ENCODE measurements around the gene ETV3.

ETV3 gene

DNA sequence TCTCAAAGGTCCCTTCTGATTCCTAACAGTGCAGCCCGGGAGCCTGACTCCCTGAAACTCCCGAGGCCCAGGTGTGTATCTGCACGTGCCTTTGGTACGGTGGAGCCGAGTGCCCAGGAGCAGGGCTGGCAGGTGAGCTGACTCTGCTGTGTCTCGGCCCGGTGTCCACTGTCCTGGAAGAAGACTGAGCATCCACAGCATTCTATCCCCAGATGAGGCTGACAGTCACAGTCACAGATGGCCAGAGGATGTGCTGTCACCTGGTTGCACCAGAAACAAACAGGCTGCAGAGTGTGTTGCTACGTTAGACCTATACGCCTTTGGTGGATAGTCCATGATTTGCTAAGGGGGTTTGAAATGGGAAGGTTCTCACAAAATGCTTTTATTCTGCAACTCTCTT lies 48.4 kb downstream of the ETV3 start:
- H3K4me2 ChIP-seq (ENCODE audit: low read length): no peak overlapping the region
- no peak overlapping the region for H3K4me3 ChIP-seq (ENCODE audit: low read length)
- H4K5ac ChIP-seq (ENCODE audit: low read length): no peak overlapping the region
- no peak overlapping the region for H2BK15ac ChIP-seq (replicated peaks; ENCODE audit: low read depth)
- H3K27ac ChIP-seq (ENCODE audit: low read depth, low read length): no peak overlapping the region
- H3K79me1 ChIP-seq (ENCODE audit: low read length): no peaks in the 10 kb centered on the region
- no peak overlapping the region for H2BK120ac ChIP-seq (ENCODE audit: low read depth, low read length)
- no peaks in the 10 kb centered on the region for H3K36me3 ChIP-seq (ENCODE audit: control insufficient read depth, insufficient read depth, low read length)
- no peak overlapping the region for H4K8ac ChIP-seq (ENCODE audit: low read depth, low read length)
- WGBS (ENCODE audit: extremely low coverage, insufficient coverage, low lambda C conversion rate): no CpG with 5 or more reads among the region's 9 CpGs
- no peak overlapping the region for H3K56ac ChIP-seq (ENCODE audit: low read length)
- H3K79me2 ChIP-seq (ENCODE audit: control insufficient read depth, insufficient read depth, low read length): no peaks in the 10 kb centered on the region
- no peak overlapping the region for H3K23ac ChIP-seq (ENCODE audit: low read length)
- DNase-seq: no peak
- no peak overlapping the region for H3K9ac ChIP-seq (ENCODE audit: low read length)
- H3K4ac ChIP-seq (ENCODE audit: low read depth, low read length): no peak overlapping the region
- no peaks in the 10 kb centered on the region for H3K4me1 ChIP-seq (ENCODE audit: control insufficient read depth, low read depth, low read length)
- no peak overlapping the region for H2BK5ac ChIP-seq (ENCODE audit: low read length)
- no peaks in the 10 kb centered on the region for H3K27me3 ChIP-seq (ENCODE audit: insufficient read depth, low read length, poor library complexity)
- H2AK5ac ChIP-seq (ENCODE audit: low read length): no peak overlapping the region
- H3K18ac ChIP-seq (ENCODE audit: low read length): no peak overlapping the region

DNA sequence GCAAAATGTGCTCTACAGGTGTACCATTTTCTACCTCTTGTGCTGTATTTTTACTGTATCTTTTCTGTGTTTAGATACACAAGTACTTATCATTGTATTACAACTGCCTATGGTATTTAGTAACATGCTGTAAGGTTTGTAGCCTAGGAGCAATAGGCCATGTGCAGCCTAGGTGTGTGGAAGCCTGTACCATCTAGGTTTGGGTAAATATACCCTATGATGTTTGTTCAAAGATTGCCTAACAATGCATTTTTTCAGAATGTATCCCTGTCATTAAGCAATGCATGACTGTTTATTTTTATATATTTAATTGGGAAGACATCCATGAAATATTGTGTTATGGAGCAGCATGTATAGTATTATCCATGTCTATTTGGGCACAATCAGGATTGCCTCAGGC lies 49.6 kb downstream of the ETV3 start:
- no peak overlapping the region for H2AK5ac ChIP-seq (ENCODE audit: low read length)
- H3K4ac ChIP-seq (ENCODE audit: low read depth, low read length): no peak overlapping the region
- H3K4me2 ChIP-seq (ENCODE audit: low read length): no peak overlapping the region
- no peak overlapping the region for H2BK5ac ChIP-seq (ENCODE audit: low read length)
- no peak overlapping the region for H3K27ac ChIP-seq (ENCODE audit: low read depth, low read length)
- H3K23ac ChIP-seq (ENCODE audit: low read length): no peak overlapping the region
- no peaks in the 10 kb centered on the region for H3K36me3 ChIP-seq (ENCODE audit: control insufficient read depth, insufficient read depth, low read length)
- H3K9ac ChIP-seq (ENCODE audit: low read length): no peak overlapping the region
- no peak overlapping the region for H3K56ac ChIP-seq (ENCODE audit: low read length)
- no peak overlapping the region for H4K8ac ChIP-seq (ENCODE audit: low read depth, low read length)
- H3K4me3 ChIP-seq (ENCODE audit: low read length): no peak overlapping the region
- H3K4me1 ChIP-seq (ENCODE audit: control insufficient read depth, low read depth, low read length): no peaks in the 10 kb centered on the region
- DNase-seq: no peak
- no peaks in the 10 kb centered on the region for H3K27me3 ChIP-seq (ENCODE audit: insufficient read depth, low read length, poor library complexity)
- no peak overlapping the region for H2BK15ac ChIP-seq (replicated peaks; ENCODE audit: low read depth)
- no peak overlapping the region for H4K5ac ChIP-seq (ENCODE audit: low read length)
- no peaks in the 10 kb centered on the region for H3K79me1 ChIP-seq (ENCODE audit: low read length)
- no peak overlapping the region for H3K18ac ChIP-seq (ENCODE audit: low read length)
- no peaks in the 10 kb centered on the region for H3K79me2 ChIP-seq (ENCODE audit: control insufficient read depth, insufficient read depth, low read length)
- no peak overlapping the region for H2BK120ac ChIP-seq (ENCODE audit: low read depth, low read length)

DNA sequence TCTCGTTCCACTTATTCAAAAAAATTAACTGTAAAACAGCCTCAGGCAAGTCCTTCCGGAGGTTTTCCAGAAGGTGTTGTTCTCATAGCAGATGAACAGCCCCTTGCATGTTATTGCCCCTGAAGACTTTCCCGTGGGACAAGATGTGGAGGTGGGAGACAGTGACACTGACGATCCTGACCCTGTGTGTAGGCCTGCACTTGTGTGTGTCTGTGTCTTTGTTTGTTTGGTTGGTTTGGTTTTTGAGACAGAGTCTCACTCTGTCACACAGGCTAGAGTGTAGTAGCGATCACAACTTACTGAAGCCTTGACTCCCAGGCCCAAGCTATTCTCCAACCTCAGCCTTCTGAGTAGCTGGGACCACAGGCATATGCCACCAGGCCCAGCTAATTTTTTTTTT lies 51.2 kb downstream of the ETV3 start:
- Histone ChIP-seq H3K4me1 (ENCODE audit: control insufficient read depth, low read depth, low read length) (no peaks in the 10 kb centered on the region), H3K18ac (ENCODE audit: low read length) (no peak overlapping the region), H3K9ac (ENCODE audit: low read length) (no peak overlapping the region), H4K8ac (ENCODE audit: low read depth, low read length) (no peak overlapping the region), H2AK5ac (ENCODE audit: low read length) (no peak overlapping the region), H3K23ac (ENCODE audit: low read length) (no peak overlapping the region), H4K5ac (ENCODE audit: low read length) (no peak overlapping the region), H3K4me3 (ENCODE audit: low read length) (no peak overlapping the region), H3K36me3 (ENCODE audit: control insufficient read depth, insufficient read depth, low read length) (no peaks in the 10 kb centered on the region), H3K4ac (ENCODE audit: low read depth, low read length) (no peak overlapping the region), H2BK120ac (ENCODE audit: low read depth, low read length) (no peak overlapping the region), H3K27ac (ENCODE audit: low read depth, low read length) (no peak overlapping the region), H3K4me2 (ENCODE audit: low read length) (no peak overlapping the region), H3K79me2 (ENCODE audit: control insufficient read depth, insufficient read depth, low read length) (no peaks in the 10 kb centered on the region), H3K56ac (ENCODE audit: low read length) (no peak overlapping the region), H3K79me1 (ENCODE audit: low read length) (no peaks in the 10 kb centered on the region), H2BK5ac (ENCODE audit: low read length) (no peak overlapping the region), H2BK15ac (replicated peaks; ENCODE audit: low read depth) (no peak overlapping the region), H3K27me3 (ENCODE audit: insufficient read depth, low read length, poor library complexity) (no peaks in the 10 kb centered on the region)
- no CpG with 5 or more reads among the region's 5 CpGs for WGBS (ENCODE audit: extremely low coverage, insufficient coverage, low lambda C conversion rate)
- DNase-seq: no peak

DNA sequence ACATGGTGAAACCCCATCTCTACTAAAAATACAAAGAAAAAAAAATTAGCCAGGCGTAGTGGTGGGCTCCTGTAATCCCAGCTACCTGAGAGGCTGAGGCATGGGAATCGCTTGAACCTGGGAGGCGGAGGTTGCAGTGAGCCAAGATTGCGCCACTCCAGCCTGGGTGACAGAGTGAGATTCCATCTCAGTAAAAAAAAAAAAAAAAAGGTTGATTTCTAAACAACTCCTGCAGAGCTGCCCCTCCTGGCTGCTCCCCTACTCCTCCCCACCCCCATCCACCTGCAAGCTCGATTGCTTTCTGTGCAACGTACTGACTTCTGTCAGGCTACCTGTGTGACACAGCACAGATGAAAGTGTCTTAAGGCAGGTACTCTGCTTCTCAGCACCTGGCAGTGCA lies 51.9 kb downstream of the ETV3 start:
- H3K4me3 ChIP-seq (ENCODE audit: low read length): no peak overlapping the region
- no peak overlapping the region for H3K4ac ChIP-seq (ENCODE audit: low read depth, low read length)
- no peak overlapping the region for H2BK15ac ChIP-seq (replicated peaks; ENCODE audit: low read depth)
- H3K18ac ChIP-seq (ENCODE audit: low read length): no peak overlapping the region
- no peak overlapping the region for H4K8ac ChIP-seq (ENCODE audit: low read depth, low read length)
- H3K79me2 ChIP-seq (ENCODE audit: control insufficient read depth, insufficient read depth, low read length): no peaks in the 10 kb centered on the region
- no peak for DNase-seq
- no peak overlapping the region for H4K5ac ChIP-seq (ENCODE audit: low read length)
- H3K56ac ChIP-seq (ENCODE audit: low read length): no peak overlapping the region
- H2AK5ac ChIP-seq (ENCODE audit: low read length): no peak overlapping the region
- no peak overlapping the region for H3K9ac ChIP-seq (ENCODE audit: low read length)
- no peak overlapping the region for H3K4me2 ChIP-seq (ENCODE audit: low read length)
- no peaks in the 10 kb centered on the region for H3K79me1 ChIP-seq (ENCODE audit: low read length)
- no CpG with 5 or more reads among the region's 6 CpGs for WGBS (ENCODE audit: extremely low coverage, insufficient coverage, low lambda C conversion rate)
- H2BK120ac ChIP-seq (ENCODE audit: low read depth, low read length): no peak overlapping the region
- H3K4me1 ChIP-seq (ENCODE audit: control insufficient read depth, low read depth, low read length): no peaks in the 10 kb centered on the region
- H3K23ac ChIP-seq (ENCODE audit: low read length): no peak overlapping the region
- no peak overlapping the region for H3K27ac ChIP-seq (ENCODE audit: low read depth, low read length)
- H3K36me3 ChIP-seq (ENCODE audit: control insufficient read depth, insufficient read depth, low read length): no peaks in the 10 kb centered on the region
- H3K27me3 ChIP-seq (ENCODE audit: insufficient read depth, low read length, poor library complexity): no peaks in the 10 kb centered on the region
- H2BK5ac ChIP-seq (ENCODE audit: low read length): no peak overlapping the region

DNA sequence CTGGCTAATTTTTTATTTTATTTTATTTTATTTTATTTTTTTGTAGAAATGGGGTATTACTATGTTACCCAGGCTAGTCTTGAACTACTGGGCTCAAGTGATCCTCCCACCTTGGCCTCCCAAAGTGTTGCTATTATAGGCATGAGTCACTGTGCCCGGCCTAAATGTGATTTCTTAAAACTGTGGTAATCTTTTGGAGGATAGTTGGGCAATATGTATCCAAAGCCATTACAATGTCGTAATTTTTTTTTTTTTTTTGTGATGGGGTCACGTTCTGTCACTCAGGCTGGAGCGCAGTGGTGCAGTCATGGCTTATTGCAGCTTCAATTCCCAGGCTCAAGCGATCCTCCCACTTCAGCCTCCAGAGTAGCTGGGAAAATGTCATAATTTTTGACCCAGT lies 52.8 kb downstream of the ETV3 start:
- no peaks in the 10 kb centered on the region for H3K79me1 ChIP-seq (ENCODE audit: low read length)
- H3K4me2 ChIP-seq (ENCODE audit: low read length): no peak overlapping the region
- H4K8ac ChIP-seq (ENCODE audit: low read depth, low read length): no peak overlapping the region
- H2BK15ac ChIP-seq (replicated peaks; ENCODE audit: low read depth): no peak overlapping the region
- WGBS (ENCODE audit: extremely low coverage, insufficient coverage, low lambda C conversion rate): no CpG with 5 or more reads among the region's 5 CpGs
- no peaks in the 10 kb centered on the region for H3K79me2 ChIP-seq (ENCODE audit: control insufficient read depth, insufficient read depth, low read length)
- no peak overlapping the region for H3K56ac ChIP-seq (ENCODE audit: low read length)
- no peak overlapping the region for H3K27ac ChIP-seq (ENCODE audit: low read depth, low read length)
- H4K5ac ChIP-seq (ENCODE audit: low read length): no peak overlapping the region
- H3K23ac ChIP-seq (ENCODE audit: low read length): no peak overlapping the region
- H2BK5ac ChIP-seq (ENCODE audit: low read length): no peak overlapping the region
- no peaks in the 10 kb centered on the region for H3K4me1 ChIP-seq (ENCODE audit: control insufficient read depth, low read depth, low read length)
- no peak overlapping the region for H3K9ac ChIP-seq (ENCODE audit: low read length)
- H3K36me3 ChIP-seq (ENCODE audit: control insufficient read depth, insufficient read depth, low read length): no peaks in the 10 kb centered on the region
- no peaks in the 10 kb centered on the region for H3K27me3 ChIP-seq (ENCODE audit: insufficient read depth, low read length, poor library complexity)
- H3K18ac ChIP-seq (ENCODE audit: low read length): no peak overlapping the region
- H3K4me3 ChIP-seq (ENCODE audit: low read length): no peak overlapping the region
- H3K4ac ChIP-seq (ENCODE audit: low read depth, low read length): no peak overlapping the region
- no peak overlapping the region for H2BK120ac ChIP-seq (ENCODE audit: low read depth, low read length)
- no peak overlapping the region for H2AK5ac ChIP-seq (ENCODE audit: low read length)
- no peak for DNase-seq

DNA sequence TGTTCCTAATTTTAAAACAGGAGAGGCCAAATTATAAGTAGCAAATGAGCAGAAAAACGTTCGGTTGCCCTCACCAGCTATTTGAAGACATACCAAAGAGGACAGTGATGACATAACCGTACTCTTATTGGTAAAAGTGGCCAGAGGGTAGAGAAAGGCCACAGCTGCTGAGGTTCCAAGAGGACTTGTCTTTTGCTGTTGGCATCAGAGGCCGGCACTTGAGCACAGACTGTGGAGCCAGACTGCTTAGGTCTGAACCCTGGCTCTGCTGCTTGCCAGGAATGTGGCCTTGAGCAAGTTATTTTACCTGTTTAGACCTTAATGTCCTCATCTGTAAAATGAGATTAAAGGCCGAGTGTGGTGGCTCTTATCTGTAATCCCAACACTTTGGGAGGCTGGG lies 53.5 kb downstream of the ETV3 start:
- Histone ChIP-seq H2AK5ac (ENCODE audit: low read length) (no peak overlapping the region), H2BK15ac (replicated peaks; ENCODE audit: low read depth) (no peak overlapping the region), H2BK5ac (ENCODE audit: low read length) (no peak overlapping the region), H2BK120ac (ENCODE audit: low read depth, low read length) (no peak overlapping the region), H3K9ac (ENCODE audit: low read length) (no peak overlapping the region), H3K4me3 (ENCODE audit: low read length) (no peak overlapping the region), H4K5ac (ENCODE audit: low read length) (no peak overlapping the region), H3K79me1 (ENCODE audit: low read length) (no peaks in the 10 kb centered on the region), H3K27me3 (ENCODE audit: insufficient read depth, low read length, poor library complexity) (no peaks in the 10 kb centered on the region), H3K4ac (ENCODE audit: low read depth, low read length) (no peak overlapping the region), H3K79me2 (ENCODE audit: control insufficient read depth, insufficient read depth, low read length) (no peaks in the 10 kb centered on the region), H3K18ac (ENCODE audit: low read length) (no peak overlapping the region), H3K4me2 (ENCODE audit: low read length) (no peak overlapping the region), H3K36me3 (ENCODE audit: control insufficient read depth, insufficient read depth, low read length) (no peaks in the 10 kb centered on the region), H4K8ac (ENCODE audit: low read depth, low read length) (no peak overlapping the region), H3K4me1 (ENCODE audit: control insufficient read depth, low read depth, low read length) (no peaks in the 10 kb centered on the region), H3K27ac (ENCODE audit: low read depth, low read length) (no peak overlapping the region), H3K23ac (ENCODE audit: low read length) (no peak overlapping the region), H3K56ac (ENCODE audit: low read length) (no peak overlapping the region)
- DNase-seq: no peak
- WGBS (ENCODE audit: extremely low coverage, insufficient coverage, low lambda C conversion rate): no CpG with 5 or more reads among the region's 5 CpGs

Measured in mesendoderm (in vitro differentiated cells).